ENCODE results near the gene GALE.
"Not testable (repeated sequence)": the region's sequence is repeated elsewhere in the genome, so short reads cannot be mapped to it uniquely, and the experiment has no call there.

GALE gene

DNA sequence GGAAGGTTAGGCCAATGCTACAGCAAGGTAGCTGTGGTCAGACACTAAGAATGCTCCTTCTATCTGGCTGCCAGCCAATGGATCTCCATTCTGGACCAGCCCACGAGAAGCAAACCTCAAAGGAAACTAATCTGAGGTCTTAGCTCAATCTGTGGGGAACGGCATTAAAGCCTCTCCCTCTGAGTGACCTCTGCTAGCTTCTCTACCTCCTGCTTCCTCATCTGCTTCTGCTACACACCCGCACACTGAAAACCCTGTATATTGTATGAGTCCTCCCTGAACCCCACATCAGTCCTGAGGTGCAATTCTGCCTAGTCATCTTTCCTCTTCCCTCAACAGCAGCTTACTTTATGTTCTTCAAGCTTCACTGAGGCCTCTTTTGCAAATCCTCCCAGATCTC, 6.9 kb upstream of the GALE start:
- DNase-seq, result no peak

DNA sequence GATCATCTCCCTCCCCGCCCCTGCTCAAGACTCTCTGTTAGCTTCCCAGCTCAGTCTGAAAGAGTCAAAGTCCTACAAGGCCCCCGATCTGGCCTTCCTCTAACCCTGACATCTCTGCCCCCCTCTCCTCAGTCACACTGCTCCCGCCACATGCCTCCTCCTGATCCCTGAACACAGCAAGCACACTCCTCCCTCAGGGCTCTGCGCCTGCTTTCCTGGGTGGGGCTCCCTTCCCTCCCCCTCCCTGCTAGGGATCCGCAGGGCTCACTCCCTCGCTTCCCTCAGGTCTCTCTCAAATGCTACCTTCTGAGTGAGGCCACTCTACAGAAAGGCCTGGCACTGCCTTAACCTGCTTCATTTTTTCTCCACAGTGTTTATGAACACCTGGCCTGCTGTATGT, 5.7 kb upstream of the GALE start:
- no peak for DNase-seq

DNA sequence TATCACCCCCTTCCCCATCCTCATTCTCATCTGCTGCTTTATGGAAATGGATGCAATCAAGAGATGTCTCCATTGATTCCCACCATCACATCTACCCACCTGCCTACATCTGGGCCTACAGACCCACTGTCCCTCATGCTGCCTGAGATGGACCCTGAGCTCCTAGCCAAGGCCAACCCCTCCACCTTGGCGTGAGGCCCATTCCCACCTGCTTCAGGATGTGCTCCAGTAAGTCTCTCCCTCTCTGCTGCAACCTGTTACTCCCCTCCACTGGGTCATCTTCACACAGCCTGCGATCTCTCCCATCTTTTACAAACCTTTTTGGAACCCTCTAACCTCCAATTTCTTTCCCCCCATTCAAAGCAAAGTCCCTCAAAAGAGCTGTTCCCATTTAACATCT, 4.5 kb upstream of the GALE start:
- no peak for DNase-seq

DNA sequence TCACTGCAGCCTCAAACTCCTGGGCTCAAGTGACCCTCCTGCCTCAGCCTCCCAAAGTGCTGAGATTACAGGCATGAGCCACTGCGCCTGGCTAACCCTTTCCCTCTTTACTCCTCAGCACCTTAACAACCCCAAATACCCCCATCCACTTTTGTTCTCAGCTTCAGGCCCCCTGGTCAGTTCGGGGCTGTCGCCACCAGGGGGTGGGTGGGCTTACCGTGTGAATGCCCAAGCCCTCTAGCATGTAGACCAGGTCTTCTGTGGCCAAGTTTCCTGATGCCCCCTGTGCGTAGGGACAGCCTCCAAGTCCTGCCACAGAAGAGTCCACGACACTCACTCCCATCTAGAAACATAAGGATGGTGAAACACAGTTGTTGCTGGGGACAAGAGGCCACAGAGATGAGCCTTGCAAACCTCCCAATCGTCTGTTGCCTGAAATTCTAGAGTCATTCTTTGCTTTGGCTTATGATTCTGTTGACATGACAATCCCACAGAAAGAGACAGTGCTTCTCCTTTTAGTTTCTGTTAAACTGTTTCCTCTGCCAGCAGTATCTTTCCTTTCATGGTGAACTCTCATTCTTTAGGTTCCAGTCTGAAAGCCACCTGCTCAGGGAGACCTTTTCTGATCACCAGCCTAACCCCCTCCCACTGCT, 3.8 kb upstream of the GALE start:
- no peak for DNase-seq

DNA sequence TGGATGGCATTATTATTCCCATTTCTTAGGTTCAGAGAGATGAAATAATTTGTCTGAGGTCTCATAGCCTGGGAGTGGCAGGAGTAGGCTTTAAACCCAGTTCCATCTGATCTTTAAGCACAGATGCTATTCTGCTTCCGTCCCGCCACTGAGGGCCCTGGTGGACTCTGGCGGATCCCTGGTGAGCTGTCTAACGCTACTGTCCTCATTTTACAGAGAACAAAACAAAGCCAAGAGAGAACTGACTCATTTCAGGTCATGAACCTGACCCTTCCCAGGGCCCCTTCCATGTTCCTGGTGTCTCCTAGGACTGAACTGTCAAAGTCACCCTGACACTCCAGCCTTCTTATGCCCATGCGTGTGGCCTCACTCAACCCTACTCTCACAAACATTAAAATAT, 3.1 kb upstream of the GALE start:
- DNase-seq, result no peak

DNA sequence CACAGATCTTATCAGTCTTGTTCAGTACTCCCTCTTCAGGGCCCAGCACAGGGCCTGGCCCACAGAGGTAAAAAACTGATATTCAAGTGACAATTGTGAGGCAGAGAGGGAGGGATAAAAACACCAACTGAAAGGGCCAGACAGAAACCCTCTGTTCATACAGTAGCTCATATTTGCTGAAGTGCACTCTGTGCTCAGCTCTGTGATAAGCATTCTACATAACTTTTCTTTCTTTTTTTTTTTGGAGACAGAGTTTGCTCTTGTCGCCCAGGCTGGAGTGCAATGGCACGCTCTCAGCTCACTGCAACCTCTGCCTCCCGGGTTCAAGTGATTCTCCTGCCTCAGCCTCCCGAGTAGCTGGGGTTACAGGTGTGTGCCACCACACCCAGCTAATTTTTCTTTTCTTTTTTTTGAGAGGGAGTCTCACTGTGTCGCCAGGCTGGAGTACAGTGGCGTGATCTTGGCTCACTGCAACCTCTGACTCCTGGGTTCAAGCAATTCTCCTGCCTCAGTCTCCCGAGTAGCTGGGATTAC, 2.3 kb upstream of the GALE start:
- DNase-seq, result not testable (repeated sequence)

DNA sequence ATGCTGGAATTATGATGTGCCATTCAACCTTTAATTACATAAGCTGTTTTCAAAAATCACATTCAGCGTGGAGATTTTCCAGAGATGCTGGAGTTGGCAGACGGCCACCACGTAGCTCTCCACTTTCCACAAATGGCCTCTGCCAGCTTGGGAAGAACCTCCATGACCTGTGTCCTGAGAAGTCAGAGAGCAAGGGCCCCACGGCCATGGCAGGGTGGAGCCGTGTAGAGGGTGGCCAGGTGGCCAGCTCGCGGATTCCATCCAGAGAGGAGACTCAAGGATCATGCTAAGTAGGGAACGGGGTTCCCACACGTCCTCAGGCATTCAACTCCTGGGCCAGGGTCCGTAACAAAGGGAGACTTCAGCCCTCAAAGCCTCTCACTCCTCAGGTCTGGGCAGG, 1.3 kb upstream of the GALE start:
- no peak for DNase-seq

DNA sequence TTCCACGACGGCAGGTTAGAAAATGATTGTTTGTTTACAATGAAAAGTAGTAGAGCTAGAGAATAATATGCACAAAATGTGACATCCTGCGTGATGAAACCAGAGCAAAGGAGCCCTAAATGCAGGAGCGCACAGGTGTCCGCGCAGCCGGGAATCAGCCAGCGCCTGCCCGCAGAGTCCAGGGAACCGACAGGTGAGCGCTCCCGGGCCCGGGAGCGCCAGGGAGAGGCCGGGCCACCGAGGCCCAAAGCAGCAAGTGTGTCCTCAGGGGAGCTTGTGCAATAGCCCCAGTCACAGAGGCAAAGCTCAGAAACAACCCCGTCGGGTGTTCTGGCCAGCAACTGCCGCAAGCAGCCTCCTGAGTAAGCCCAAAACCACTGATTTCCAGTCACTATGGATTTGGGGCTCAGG, 789 bp upstream of the GALE start:
- no peak for DNase-seq

DNA sequence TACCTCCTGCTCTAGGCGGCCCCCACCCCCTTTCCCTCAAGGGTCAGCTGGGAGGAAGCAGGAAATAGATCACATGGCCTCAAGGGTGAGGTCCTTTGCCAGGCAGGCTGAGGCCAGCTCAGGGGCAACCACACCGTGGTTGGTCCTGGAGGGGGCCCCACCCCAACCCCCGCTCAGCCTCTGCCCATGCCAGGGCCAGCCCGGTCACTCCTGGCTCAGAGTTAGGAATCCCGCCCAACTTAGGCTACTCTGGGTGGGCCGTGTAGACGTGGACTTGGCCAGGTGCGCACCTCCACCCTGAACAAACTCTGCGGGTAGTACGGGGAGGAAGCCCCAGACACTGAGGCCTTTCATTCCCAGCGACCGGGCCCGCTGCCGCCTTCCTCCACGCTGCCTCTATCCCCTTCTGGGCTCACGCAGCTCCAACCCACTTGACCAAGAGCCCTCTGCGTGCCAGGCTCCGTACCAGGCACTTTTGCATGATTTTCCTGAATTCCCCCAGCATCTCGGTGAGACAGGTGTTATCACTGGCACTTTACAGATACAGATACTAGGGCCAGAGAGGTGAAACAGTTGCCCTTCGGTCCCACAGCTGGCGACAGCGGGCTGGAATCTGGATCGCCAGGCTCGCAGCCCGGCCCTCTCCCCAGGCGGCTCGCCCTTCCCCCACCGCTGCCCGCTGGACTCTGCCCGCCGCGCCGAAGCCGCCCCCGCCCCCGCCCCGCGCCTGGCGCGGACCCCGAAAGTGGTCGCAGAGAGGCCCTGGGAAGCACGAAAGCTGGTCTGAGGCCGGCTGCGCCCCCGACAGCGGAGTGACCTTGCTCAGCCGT, 769 bp downstream of the GALE start:
- peak; percentile 76 for DNase-seq

DNA sequence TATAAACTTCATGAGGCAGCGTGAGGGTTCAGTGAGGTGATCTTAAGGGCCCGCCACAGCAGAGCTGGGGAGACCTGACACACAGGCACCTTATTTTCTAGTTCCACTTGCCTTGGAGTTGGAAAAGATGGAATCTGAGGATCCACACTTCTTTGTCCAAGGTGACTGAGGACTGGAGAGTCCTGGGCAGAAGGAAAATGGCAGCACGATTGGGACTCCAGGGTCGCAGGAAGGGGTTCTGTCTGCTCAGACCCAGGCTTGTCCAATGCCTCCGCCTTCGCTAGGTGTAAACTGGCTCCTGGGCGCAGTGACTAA, 1.3 kb downstream of the GALE start:
- DNase-seq, result no peak

DNA sequence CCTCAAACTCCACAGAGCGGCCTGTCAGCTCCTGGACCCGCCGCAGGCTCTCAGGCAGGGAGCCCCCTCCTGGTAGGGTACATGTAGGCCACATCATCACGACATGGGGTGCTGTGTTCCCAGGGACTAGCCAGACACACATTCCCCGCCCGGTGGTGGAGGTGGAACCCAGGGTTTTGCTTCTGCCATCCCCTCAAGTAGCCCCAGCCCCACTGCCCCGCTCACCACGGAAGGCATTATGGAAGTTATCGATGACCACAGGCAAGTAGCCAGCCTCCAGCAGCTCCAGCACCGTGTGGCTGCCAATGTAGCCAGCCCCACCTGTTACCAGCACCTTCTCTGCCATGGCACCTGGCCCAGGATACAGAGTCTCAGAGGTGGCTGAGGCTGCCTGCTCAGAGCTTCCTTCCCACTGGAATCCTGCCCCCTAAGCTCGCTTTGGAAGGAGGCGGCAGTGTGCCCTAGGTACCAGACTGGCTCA, 1.9 kb downstream of the GALE start:
- no peak for DNase-seq

DNA sequence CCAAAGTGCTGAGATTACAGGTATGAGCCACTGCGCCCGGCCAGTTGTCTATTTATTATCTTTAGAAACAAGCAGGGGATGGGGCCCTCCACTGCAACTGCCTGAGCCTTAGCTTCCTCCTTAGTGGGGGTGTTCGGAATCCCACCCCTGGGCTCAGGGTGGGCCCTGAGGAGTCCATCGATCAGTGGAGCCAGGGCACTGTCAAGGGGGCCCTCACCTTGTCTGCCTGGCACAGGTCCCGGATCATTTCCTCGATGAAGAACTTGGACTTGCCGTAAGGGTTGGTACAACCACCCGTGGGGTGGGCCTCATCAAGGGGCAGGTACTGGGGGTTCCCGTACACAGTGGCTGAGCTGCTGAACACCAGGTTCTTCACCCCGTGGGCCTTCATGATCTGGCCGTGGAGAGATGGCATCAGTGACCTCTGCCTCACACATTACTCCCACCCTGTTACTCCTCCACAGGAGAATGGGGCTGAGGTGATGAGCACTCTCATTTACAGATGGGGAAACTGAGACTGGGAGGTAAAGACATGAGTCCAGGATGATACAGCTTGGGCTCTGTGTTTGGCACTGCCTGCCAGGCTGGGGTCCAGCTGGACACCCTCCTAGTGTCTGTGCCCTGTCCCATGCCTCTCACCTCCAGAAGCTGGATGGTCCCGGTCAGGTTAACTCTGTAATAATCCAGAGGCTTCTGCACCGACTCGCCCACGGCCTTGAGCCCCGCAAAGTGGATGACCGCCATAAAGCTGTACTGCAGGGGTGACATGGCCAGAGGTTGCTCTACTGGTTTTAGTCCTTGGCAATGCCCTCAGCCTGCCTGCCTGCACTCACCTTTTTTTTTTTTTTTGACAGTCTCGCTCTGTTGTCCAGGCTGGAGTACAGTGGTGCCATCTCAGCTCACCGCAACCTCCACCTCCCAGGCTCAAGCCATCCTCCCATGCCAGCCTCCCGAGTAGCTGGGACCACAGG, 2.8 kb downstream of the GALE start:
- DNase-seq, result no peak

DNA sequence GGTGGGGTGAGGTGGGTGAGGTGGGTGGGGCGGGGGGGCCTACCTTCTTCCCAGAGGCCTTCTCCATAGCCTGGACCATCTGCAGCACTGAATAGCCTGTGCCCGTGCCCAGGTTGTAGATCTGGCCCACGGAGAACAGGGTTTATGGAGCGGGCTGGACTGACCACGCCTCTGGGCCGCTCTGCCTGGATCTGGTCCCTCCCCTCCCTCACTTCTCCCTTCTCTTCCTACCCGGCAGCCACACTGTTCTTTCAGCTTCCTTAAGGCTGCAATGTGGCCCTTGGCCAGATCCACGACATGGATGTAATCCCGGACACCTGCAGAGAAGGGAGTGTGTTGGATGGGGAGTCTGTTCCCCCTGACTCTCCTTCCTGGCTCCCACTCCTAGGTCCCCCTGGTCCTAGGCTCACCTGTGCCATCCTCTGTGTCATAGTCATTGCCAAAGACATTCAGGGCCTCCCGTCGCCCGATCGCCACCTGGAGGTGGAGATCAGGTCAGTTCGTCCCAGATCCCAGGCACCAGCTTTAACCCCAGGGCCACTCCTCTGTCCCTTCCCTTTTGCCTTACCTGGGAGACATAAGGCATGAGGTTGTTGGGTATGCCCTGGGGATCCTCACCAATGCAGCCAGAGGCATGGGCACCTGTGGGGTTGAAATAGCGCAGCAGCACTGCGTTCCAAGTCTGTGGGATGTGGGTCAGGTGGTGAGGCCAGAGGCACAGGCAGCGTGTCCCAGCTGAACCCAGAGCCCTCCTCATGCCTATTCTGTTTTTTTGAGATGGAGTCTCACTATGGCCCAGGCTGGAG, 3.9 kb downstream of the GALE start:
- no peak for DNase-seq

DNA sequence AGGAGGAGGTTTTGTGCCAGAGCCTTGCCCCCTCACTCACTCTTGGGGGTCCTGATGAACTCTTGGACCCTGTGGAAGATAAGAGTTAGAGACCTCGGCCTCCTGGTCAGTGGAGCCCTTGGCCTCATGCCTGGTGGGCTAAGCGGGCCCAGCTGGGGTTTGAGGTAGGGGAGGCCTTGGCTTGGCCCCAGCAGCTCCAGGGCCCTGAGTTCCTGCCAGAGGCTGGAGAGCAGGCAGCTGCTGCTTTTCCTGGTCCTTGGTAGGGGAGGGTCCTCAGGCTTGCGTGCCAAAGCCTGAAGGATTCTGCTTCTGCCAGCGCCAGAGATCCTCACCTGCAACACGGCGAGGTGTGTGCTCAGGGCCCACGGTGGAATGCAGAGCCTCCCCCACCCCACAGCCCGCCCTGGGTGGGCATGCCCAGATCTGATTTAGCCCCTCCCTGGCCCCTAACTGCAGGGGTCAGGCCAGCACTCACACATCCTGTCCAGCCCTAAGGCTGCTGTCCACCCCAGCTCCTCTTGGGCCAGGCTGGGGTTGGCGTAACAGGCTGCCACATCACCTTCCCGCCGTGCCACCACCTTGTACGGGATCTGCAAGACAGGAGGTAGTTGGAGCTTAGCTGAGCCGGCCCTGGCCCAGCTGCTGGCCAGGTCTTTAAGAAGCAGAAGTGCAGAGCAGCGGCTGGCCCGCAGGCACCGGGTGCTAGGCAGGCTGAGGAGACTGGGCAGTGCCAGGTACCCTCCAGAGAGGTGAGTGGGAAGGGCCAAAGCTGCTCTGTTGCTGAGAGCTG, 4.7 kb downstream of the GALE start:
- DNase-seq, result no peak

DNA sequence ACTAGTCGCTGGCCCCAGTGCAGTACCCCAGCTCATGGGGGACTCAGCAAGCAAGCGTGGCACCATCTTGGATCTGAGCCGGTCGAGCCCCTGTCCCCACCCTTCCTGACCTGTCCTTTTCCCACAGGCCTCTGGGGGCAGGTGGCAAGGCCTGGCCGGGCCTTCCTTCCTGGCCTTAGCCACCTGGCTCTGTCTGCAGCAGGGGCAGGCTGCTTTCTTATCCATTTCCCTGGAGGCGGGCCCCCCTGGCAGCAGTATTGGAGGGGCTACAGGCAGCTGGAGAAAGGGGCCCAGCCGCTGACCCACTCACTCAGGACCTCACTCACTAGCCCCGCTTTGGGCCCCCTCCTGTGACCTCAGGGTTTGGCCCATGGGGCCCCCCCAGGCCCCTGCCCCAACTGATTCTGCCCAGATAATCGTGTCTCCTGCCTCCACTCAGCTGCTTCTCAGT, 5.8 kb downstream of the GALE start:
- not testable (repeated sequence) for DNase-seq

DNA sequence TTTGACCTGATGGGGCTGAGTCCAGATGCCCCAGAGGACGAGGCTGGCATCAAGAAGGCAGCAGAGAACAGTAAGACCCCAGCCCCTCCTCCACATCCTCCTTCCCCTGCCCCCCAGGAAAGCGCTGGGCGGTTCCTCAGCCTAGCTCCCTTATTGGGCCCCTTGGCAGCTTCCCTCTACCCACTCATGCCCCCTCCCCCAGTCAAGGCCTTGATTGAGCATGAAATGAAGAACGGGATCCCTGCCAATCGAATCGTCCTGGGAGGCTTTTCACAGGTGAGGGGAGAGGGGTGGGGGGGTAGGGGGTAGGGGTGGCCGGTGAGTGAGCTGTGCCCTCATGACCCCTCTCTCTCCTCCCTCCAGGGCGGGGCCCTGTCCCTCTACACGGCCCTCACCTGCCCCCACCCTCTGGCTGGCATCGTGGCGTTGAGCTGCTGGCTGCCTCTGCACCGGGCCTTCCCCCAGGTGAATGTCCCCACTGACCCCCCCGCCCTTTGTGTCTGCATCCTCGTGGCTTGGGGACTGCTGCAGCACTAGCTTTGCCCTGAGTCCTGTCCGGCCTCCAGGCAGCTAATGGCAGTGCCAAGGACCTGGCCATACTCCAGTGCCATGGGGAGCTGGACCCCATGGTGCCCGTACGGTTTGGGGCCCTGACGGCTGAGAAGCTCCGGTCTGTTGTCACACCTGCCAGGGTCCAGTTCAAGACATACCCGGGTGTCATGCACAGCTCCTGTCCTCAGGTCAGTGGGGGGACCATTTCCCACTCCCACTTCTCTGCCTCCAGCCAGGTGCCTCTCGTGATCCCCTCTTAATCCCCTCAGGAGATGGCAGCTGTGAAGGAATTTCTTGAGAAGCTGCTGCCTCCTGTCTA, 6.5 kb downstream of the GALE start:
- DNase-seq, result no peak

DNA sequence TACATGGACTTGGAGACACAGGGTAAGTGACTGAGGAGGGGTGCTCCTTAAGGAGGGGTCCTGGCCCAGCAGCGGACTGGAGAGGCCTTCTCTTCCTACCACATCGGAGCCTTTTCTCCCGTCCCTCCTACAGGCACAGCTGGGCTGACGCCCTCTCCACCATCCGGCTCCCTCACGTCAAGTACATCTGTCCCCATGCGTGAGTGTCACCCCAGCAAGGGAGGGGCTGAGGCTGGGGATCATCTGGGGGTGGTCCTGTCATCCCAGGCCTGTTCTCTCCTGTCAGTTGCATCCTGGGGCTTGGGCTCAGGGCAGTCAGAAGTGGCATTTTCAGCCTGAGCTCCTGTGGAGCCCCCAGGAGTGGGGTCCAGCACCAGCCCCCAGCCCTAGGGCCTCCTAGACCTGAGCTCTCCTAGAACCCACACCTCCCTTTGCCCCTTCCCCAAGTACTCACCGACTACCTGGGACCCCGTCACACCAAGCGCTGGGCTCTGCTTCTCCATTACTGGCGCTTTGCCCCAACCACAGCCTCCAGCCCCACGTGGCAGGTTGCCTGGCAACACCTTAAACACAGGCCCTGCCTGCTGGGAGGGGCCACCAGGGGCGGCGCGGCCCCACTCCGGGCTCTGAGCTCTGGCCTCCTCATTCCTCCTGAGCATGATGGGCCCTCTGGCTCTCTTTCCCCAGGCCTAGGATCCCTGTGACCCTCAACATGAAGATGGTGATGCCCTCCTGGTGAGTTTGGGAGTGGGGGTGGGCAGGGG, 7.4 kb downstream of the GALE start:
- DNase-seq, result no peak

DNA sequence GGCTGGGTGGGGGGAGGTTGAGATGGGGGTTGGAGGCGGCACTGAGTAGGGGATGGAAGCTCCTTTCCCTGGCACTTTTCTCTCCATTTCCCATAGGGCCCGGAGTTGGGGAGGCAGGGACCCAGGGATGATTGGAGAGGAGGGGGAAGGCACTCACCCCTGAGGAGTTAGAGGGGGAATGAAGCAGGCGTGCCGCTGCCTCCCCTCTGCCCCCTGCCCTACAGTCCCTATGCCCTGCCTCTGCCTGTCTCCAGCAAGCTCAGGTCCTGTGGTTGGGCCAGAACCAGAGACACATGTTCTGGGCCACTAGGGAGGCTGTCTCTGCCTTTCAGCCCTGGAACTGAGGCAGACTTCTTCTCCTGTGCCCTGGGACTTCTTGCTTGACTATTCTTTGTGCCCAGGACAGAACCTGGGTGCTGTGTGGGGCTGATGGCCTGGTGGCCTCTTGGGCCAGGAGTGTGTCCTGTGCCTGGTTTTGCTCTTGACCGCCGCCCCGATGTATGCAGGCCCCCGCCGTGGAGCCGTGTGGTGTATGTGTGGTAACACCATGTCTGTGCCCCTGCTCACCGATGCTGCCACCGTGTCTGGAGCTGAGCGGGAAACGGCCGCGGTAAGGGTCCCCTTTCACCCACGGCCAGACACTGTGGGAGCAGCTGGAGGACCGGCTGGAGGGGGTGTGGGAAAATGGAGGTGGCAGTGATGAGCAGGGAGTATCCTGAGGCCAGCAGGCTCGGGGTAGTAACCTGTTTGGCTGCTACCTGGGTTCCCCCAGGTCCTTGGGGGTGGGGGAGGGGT, 8.2 kb downstream of the GALE start:
- DNase-seq, result no peak
